SIG-M5 (cell line): Measurements from ENCODE around the gene PGPEP1.
"Not testable (repeated sequence)": the region's sequence is repeated elsewhere in the genome, so short reads cannot be mapped to it uniquely, and the experiment has no call there.

Experiments
- DNase-seq: peaks from one replicate; lab custom pipeline; 2025; lab: John Stamatoyannopoulos, UW

PGPEP1 gene

DNA sequence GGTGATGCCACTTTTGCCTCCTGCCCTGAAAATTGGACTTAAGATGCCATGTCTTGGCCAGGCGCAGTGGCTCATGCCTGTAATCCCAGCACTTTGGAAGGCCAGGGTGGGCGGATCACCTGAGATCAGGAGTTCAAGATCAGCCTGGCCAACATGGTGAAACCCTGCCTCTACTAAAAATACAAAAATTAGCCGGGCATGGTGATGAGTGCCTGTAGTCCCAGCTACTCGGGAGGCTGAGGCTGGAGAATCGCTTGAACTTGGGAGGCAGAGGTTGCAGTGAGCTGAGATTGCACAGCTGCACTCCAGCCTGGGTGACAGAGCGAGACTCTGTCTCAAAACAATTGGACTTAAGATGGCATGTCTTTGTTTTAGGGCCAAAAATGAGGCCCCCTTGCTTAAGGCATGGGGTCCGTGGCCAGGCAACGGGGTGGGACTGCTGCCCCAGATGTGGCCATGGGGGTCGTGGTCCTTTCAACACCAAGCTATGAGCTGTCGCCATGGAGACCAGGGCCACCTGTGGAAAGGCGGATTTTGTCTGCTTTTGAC is 24.0 kb downstream of the PGPEP1 start:
- not testable (repeated sequence) for DNase-seq

DNA sequence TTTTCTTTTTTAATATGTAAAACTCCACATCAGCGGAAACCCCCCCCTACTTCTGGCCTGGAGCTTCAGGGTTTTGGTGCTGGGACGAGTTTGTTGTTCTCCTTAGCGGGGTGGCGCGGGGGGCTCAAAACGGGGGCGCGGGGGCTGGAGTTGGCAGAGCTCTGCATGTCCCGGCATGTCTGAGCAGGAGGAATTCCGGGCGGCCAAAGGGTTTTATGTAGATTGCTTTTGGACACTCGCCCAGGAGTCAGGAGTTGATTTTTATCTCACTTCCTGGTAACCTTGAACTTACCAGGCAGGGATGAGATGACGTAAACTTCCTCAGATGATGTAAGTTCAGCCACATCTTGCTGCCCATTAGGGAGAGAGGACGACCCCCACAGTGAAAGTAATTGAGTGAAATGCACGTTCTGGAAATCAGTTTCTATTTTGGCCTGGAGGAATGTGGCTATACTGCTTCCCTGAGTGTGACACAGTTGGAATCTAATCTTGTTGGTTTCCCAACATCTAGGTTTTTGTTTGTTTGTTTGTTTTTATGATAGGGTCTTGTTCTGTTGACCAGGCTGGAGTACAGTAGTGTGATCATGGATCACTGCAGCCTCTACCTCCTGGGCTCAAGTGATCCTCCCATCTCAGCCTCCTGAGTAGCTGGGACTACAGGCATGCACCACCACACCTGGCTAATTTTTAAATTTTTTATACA is 24.6 kb downstream of the PGPEP1 start:
- DNase-seq = no peak

DNA sequence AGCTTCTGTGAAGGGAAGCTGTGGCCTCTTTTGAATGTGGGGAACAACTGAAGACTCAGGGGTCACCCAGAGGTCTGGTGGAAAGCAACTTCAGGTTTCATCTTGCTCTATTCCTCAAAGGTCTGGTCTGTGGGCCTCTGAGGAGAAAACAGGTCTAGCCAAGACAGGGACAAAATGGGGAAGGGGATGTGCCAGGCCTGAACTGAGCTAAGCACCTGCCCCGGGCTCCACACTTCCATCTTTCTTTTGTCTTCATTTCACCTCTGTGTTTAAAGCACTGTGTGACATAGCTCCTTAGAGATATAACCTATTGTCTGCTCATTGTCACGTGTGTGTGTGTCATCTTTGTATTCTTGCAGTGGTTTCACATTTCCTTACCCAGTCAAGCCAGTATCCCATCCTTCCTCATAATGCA is 25.6 kb downstream of the PGPEP1 start:
- DNase-seq = no peak

DNA sequence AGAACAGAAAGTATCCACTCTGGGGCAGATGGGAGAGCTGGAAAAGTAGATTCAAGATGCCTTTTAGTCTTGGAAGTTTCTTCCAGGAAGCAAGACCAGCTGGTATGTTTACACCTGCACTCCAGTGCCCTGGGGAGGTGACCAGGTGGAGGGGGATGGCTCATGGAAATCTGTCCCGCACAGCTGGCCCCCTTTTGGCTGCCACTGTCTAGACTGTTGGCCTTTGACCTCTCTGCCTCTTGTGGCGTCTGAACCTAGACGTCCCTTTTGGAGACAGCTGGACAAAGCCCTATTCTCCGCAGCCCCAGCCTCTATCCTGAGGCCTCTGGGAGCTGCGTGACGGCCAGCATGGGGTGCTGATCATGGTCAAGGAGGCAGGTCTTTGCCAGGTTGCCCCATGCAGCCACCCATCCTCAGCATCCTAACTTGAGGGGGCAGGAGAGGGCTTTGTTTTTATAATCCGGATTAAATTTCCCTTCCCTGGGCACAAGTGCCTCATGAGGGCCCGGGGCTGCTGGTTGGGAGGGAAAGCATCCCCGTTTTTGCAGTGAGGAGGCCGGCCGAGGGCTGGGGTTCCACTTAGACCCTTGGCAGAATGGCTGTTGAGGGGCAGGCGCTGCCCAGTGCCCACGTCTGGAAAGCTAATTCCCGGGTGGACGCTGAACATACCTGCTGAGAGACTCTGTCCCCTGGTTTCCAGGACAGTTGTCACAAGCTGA is 28.3 kb downstream of the PGPEP1 start:
- DNase-seq = no peak

DNA sequence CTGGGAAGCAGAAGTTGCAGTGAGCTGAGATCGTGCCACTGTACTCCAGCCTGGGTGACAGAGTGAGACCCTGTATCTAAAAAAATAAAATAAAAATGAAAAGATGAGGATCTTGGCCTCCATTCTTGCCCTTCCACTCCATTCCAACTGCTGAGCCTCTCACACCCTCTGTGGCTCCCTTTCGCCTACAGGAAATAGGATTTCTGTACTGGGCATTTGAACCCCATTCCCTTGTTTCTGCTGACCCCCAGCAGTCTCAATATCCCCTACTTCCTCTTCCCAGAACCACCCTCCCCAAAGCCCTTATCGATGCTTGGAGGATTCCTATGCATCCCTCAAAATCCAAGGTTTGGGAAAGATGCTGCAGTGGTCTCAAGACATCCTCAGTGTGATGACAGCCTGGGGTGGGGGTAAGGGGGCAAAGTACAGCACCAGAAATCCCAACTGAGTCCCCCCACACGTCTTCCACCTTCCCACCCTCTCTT is 33.1 kb downstream of the PGPEP1 start:
- DNase-seq = no peak

DNA sequence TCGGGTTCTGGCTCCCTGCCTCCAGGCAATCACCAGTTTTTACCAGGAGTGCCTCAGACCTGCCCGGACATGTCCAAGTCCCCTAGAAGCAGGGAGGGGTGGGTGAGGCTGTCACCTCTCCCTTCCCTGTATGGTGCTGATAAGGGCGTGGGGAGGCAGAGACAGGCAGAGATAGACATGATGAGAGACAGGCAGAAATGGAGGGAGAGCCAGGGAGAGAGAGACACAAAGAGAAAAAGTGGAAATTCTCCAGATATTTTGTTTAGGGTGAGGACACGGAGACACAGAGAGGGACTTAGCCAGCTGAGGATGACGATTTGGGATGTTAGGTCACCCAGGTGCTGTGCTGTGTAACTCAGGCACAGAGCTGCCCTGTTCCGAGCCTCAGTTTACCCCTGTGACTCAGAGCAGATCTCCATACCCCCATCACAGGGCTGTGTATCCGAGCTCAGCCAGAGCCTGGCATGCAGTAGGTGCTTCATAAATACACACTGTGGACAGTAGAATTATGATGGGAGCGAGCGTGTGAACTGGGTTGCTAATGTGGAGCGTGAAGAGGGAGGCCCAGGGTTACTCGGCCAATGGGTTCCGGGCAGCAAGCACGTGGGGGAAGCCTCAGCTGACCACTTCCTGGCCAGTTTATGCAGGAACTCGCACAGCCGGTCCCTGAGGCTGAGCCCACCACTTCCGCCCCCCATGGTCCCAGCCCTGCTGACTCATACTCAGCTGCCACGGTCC is 33.7 kb downstream of the PGPEP1 start:
- no peak for DNase-seq

DNA sequence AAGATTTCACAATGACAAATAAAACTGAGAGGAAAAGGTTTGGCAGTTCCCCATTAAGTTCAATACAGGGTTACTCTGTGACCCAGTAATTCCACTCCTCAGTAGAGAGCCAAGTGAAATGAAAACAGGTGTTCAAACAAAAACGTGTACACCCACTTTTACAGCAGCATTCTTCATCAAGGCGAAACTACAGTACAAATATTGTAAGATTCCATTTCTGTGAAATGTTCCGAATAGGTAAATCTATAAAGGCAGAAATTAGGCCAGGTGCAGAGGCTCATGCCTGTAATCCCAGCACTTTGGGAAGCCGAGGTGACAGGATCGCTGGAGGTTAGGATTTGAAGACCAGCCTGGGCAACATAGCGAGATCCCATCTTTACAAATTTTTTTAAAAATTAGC is 36.6 kb downstream of the PGPEP1 start:
- no peak for DNase-seq

DNA sequence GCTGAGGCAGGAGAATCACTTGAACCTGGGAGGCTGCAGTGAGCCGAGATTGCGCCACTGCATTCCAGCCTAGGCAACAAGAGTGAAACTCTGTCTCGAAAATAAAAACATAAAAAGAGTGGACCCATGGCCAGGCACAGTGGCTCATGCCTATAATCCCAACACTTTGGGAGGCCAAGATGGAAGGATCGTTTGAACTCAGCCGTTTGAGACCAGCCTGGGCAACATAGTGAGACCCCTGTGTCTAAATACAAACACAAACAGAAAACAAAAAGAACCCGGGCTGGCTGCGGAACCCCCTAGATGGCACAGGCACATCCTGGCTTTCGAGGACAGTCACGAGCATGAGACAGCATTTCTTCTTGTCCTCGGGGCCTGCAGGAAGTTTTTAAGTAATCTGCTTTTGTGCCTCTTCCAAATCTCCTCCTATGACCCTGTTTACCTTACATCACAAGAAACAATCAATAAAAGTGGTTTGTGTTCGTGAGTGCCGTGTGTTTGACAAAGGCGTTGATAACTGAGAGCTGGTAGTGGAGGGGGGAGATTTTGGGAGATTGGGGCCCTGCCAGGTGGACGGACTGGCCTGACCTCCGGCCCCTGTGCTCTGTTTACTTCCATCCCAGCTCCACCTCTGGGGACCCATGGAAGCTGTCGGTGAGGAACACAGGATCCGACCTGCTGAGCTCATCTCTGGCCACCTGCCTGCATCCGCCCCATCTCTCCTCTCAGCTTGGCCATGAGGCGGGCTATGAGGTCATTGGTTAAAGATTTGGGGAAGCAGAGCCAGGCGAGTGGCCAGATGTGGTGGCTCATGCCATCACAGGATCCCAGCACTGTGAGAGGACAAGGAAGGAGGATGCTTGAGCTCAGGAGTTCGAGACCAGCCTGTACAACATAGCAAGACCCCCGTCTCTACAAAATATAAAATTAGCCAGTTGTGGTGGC is 39.7 kb downstream of the PGPEP1 start:
- DNase-seq = no peak

DNA sequence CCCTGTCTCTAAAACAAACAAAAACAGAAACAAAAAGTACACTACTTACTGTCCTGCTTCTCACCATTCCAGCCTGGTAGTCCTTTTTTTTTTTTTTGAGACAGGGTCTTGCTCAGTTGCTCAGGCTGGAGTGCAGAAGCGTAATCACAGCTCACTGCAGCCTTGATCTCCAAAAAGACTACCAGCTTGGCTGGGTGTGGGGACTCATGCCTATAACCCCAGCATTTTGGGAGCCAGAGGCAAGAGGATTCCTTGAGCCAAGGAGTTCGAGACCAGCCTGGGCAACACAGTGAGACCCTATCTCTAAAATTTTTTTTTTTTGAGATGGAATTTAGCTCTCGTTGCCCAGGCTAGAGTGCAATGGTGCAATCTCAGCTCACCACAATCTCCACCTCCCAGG is 40.4 kb downstream of the PGPEP1 start:
- no peak for DNase-seq

DNA sequence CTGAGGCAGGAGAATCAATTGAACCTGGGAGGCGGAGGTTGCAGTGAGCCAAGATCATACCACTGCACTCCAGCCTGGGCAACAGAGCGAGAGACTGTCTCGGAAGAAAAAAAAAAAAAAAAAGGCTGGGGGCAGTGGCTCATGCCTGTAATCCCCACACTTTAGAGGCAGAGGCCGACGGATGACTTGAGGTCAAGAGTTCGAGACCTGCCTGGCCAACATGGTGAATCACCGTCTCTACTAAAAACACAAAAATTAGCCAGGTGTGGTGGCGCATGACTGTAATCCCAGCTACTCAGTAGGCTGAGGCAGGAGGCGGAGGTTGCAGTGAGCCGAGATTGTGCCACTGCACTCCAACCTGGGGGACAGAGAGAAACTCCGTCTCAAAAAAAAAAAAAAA is 43.2 kb downstream of the PGPEP1 start:
- DNase-seq = not testable (repeated sequence)

DNA sequence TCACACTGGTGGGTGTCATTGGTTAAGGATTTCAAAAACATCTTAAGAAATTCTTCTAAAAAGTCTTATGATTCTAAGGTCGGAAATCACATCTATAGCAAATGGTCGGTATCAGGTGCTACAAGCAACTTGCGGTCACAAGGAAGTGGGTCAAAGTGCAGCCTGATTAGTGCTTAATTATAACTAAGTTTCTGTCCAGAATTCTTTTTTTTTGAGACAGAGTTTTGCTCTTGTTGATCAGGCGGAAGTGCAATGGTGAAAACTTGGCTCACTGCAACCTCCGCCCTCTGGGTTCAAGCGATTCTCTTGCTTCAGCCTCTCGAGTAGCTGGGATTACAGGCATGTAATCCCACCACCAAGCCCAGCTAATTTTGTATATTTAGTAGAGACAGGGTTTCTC is 44.4 kb downstream of the PGPEP1 start:
- DNase-seq = no peak

DNA sequence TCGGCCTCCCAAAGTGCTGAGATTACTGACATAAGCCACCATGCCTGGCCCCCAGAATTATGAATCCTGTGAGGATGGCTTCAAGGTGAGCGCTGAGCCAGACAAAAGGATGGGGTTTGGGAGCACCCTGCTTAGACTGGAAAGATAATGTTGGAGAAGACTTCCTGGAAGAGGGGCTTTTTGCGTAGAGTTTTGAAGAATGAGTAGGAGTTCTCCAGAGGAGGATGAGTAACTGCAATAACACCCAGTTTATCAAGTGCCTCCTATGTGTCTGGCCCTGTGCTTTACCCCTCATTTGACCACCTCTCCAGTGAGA is 44.9 kb downstream of the PGPEP1 start:
- DNase-seq = no peak

DNA sequence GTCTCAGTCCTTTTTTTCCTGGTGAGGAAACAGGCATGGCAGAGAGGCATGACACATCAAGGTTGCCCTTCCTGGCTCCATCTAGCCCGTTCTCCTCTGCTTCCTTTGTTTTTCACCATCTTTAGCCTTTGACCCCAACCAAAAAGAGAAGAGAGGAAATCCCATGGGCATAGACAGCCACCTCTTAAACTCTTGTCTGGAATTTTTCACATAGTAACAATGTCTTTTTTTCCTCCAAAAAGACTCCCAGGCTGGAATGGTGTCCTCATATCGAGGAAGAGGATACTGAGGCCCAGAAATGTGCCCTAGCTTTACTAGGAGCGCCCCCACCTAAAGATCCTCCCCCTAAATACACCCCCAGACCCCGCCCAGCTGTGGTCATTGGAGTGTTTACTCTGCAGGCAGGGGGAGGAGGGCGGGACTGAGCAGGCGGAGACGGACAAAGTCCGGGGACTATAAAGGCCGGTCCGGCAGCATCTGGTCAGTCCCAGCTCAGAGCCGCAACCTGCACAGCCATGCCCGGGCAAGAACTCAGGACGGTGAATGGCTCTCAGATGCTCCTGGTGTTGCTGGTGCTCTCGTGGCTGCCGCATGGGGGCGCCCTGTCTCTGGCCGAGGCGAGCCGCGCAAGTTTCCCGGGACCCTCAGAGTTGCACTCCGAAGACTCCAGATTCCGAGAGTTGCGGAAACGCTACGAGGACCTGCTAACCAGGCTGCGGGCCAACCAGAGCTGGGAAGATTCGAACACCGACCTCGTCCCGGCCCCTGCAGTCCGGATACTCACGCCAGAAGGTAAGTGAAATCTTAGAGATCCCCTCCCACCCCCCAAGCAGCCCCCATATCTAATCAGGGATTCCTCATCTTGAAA is 45.5 kb downstream of the PGPEP1 start, which contains the start of gene GDF15:
GDF15 (plus strand) TSS at position 484 of the 868 bp plus-strand sequence; CDS start at position 516, 32 bp downstream.
- no peak for DNase-seq

DNA sequence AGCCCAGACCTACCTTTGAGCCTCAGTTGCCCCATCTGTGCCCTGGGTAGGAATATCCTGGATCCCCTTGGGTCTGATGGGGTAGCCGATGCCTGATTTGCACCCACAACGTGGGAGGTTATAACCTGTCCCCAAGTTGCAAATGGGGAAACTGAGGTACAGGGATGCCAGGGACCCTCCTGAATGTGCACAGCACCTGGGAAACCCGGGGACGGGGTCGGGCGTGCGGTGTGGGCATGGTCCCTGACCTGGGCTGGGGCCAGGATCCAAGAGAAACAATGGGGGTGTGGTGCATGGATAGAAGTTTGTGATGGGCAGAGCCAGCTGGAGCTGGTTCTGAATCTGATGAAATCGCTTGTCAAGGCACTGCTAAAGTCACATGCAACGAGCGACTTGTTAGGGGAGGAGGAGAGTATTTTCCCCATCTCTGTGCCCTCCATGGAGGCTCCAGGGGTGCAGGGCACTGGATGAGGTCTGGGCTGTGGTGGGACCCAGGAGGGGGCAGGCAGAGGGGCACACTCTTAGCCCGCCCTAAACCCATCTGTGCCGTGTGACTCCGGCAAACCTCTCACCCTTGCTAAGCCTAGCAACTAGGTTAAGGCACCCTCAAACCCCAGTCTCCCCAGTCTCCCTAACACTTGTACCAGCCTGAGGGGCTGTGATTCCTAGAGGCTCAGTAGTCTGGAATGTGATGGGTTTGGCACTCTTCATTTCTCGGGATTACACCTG is 46.3 kb downstream of the PGPEP1 start:
- DNase-seq = no peak

DNA sequence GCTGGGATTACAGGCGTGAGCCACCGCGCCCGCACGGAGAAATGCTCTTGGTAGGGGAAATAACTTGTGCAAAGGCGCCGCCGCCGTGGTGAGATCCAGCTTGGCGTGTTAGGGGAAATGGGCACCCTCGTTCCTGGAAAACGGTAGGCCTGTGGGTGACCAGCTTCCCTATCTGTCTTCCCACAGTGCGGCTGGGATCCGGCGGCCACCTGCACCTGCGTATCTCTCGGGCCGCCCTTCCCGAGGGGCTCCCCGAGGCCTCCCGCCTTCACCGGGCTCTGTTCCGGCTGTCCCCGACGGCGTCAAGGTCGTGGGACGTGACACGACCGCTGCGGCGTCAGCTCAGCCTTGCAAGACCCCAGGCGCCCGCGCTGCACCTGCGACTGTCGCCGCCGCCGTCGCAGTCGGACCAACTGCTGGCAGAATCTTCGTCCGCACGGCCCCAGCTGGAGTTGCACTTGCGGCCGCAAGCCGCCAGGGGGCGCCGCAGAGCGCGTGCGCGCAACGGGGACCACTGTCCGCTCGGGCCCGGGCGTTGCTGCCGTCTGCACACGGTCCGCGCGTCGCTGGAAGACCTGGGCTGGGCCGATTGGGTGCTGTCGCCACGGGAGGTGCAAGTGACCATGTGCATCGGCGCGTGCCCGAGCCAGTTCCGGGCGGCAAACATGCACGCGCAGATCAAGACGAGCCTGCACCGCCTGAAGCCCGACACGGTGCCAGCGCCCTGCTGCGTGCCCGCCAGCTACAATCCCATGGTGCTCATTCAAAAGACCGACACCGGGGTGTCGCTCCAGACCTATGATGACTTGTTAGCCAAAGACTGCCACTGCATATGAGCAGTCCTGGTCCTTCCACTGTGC is 47.9 kb downstream of the PGPEP1 start:
- DNase-seq = no peak

DNA sequence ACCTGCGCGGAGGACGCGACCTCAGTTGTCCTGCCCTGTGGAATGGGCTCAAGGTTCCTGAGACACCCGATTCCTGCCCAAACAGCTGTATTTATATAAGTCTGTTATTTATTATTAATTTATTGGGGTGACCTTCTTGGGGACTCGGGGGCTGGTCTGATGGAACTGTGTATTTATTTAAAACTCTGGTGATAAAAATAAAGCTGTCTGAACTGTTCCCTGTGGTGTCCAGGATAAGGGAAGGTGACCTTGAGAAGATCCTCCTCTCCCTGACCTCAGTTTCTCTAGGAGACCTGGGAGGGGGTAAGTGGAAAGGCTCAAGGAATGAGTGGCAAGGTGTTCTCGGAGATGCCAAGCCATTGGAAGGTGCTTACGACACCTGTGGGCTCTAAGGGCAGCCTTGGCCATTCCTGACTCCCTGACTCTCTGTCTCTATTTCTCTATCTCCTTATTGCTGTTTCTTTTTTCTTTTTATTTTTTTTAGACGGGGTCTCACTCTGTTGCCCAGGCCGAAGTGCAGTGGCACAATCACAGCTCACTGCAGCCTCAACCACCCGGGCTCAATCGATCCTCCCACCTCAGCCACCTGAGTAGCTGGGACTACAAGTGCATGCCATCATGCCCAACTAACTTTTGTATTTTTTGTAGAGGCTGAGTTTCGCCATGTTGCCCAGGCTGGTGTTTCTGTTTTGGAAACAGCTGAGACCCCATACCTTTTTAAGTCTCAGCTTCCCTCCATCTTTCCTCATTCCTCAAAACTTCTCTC is 48.7 kb downstream of the PGPEP1 start:
- no peak for DNase-seq

DNA sequence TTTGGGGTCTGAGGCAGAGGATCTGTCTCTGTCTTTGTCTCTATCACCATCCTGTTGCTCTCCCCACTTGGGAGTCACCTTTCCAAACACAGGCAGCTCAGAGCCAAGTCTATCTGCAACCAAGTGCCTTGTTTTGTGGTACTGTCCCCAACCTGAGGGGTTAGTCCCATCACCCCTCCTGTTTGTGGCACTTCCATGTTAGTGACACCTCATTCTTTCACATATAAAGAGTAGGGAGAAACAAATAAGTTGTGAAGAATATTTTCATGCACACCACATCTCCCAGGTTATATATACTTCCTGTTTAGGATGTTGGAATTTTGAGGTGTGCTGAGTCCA is 49.3 kb downstream of the PGPEP1 start:
- DNase-seq = no peak
